Activated CD4-positive, alpha-beta T cell treated with anti-CD3 and anti-CD28 coated beads, Interleukin-2, amount 10 ng/mL, durations not matched to agents 7 days and 5 days (primary cell): ENCODE data around the gene FOXO6. TPM values are rescaled to one million over a fixed set of nuclear protein-coding genes. Genes with fewer than 3 reads are reported as not detected.
A peak's percentile ranks its signal among the peaks of the same experiment; 100 is the strongest.

ENCODE experiments used
- CTCF ChIA-PET: fragments of 350-600 bp; sonication (Branson Sonifier 250); formaldehyde crosslinking; loops from one replicate; lab custom pipeline; 2021; ENCODE audit warnings: antibody characterized with exemption; lab: Charles Lee
- POLR2A ChIA-PET: fragments of 350-600 bp; sonication (Branson Sonifier 250); formaldehyde crosslinking; loops from one replicate; lab custom pipeline; 2021; ENCODE audit warnings: antibody characterized with exemption; lab: Charles Lee
- DNase-seq: peaks from one replicate; pipeline ENCODE4 v3.0.0-alpha.2; 2020
- H3K27ac Mint-ChIP-seq: one replicate; pipeline ENCODE4 v1.8.0; 2021; ENCODE audit warnings: mild to moderate bottlenecking, moderate library complexity, mixed read lengths
- H3K27me3 Mint-ChIP-seq: one replicate; pipeline ENCODE4 v1.8.0; 2021; ENCODE audit warnings: mixed read lengths
- H3K36me3 Mint-ChIP-seq: one replicate; pipeline ENCODE4 v1.8.0; 2021; ENCODE audit warnings: low read depth, mixed read lengths
- H3K4me1 Mint-ChIP-seq: one replicate; pipeline ENCODE4 v1.8.0; 2021; ENCODE audit warnings: mixed read lengths
- H3K4me3 Mint-ChIP-seq: one replicate; pipeline ENCODE4 v1.8.0; 2021; ENCODE audit warnings: mild to moderate bottlenecking, moderate library complexity, mixed read lengths
- H3K9me3 Mint-ChIP-seq: one replicate; pipeline ENCODE4 v1.8.0; 2021; ENCODE audit warnings: mixed read lengths
- total RNA-seq, 2 experiments: library from RNA; stranded (reverse); gene quantifications; one replicate each; pipeline ENCODE4 v1.2.3, GENCODE V29; 2021

Gene FOXO6
- total RNA-seq, 2 experiments from 2014 or later = not detected

DNA sequence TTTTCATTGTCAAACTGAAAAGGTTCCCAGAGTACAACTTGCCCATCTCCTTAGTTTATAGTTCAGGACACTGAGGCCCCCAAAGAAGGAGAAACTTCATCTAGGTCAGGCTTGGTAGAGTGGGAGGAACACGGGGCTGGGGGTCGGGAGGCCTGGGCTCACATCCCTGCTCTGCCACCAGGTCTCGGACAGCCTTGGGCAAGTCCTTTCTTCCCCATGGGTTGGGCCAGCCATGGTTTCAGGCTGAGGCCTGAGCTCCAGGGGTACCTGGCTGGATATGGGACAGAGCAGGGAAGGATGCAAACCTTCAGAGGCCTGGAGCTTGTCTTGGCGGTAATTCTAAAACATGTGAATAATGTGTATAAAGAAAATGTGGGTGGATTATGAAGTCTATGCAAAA is 17.0 kb downstream of the FOXO6 start:
- DNase-seq = no peak
- Mint-ChIP-seq H3K4me3 (no peak overlapping the region), H3K9me3 (no peaks in the 10 kb centered on the region), H3K27ac (no peak overlapping the region), H3K4me1 (peaks cover 6% of the 10 kb centered on the region), H3K36me3 (no peaks in the 10 kb centered on the region), H3K27me3 (peaks cover 27% of the 10 kb centered on the region)
- CTCF ChIA-PET = interaction anchor here (0.8 to 1.5 kb wide), 3 partner anchors 27 to 163 kb away, joined by 3 read pairs; no protein-coding TSS in a partner anchor
- POLR2A ChIA-PET = no interaction called here

DNA sequence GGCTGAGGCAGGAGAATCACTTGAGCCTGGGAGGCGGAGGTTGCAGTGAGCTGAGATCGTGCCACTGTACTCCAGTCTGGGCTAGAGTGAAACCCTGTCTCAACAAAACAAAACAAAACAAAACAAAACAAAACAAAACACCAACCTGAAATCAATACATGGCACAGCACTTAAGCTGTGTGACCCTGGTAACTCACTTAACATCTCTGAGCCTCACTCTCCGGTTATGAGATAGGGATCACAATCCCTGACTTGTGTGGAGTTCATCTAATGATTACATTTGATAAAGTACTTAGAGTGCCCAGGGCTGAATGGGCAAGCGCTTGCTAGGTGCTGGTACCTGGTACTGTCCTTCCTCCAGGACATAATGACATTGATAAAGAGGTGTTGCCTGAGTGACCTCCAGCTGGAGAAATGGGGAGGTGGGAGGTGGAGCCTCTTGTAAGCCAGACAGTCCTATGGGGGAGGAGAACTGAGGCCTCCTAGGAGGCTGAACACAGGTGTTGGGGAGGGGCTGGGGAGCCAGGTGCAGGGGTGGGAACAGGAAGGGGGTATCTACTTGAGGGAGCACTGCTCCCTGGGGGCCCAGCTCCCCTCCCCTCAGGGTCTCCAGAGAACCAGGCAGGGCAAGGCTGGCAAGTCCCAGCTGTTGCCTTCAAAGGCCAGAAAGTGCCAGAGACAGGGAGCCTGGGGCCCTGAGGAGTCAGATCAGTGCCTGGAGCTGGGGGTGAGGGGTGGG is 17.9 kb downstream of the FOXO6 start:
- no peak for DNase-seq
- peaks cover 11% of the 10 kb centered on the region for H3K4me1 Mint-ChIP-seq
- H3K9me3 Mint-ChIP-seq = no peaks in the 10 kb centered on the region
- H3K4me3 Mint-ChIP-seq = no peak overlapping the region
- ChIA-PET CTCF (interaction anchor here (1.5 kb wide), 1 partner anchor 31 kb away, joined by 3 read pairs; no protein-coding TSS in a partner anchor), POLR2A (no interaction called here)
- H3K27ac Mint-ChIP-seq = no peak overlapping the region
- H3K27me3 Mint-ChIP-seq = peaks cover 35% of the 10 kb centered on the region
- no peaks in the 10 kb centered on the region for H3K36me3 Mint-ChIP-seq

DNA sequence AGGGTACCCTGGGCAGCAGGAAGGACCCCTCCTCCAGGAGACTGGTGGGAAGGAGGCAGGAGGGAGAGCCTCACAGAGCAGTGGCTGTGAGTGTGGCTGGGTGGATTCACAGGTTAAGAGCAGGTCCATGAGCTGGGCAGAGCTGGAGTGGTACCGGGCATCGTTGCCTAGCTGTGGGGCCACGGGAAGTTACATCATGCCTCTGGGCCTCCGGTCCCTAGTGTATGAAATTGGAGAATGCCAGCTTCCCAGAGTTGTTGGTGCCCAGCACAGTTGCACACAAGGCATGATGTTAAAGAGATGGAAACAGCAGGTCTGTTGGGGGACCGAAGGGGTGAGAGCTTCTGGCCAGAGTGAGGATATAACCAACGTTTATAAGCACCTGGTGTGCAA is 18.5 kb downstream of the FOXO6 start:
- H3K4me3 Mint-ChIP-seq = no peak overlapping the region
- CTCF ChIA-PET = no interaction called here
- H3K36me3 Mint-ChIP-seq = no peaks in the 10 kb centered on the region
- no peak overlapping the region for H3K27ac Mint-ChIP-seq
- no peaks in the 10 kb centered on the region for H3K9me3 Mint-ChIP-seq
- POLR2A ChIA-PET = no interaction called here
- peaks cover 11% of the 10 kb centered on the region for H3K4me1 Mint-ChIP-seq
- DNase-seq = no peak
- H3K27me3 Mint-ChIP-seq = peaks cover 40% of the 10 kb centered on the region

DNA sequence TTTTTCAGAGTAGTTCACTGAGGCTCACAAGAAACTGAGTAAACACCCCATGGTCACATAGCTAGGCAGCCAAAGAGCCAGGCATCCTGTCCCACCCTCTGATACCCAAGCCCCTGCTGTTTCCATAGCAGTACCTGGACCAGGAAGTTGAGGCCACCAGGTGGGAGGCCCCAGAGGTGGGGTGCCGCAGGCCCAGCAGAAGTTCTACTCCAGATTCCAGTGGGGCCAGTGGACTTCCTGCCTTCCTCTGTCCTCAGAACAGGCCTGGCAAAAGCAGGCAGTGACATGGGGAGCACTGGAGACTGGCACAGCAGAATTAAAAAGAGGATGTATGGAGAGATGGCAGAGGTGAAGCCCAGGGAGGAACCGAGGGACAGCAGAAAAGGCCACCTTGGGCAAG is 19.0 kb downstream of the FOXO6 start:
- ChIA-PET POLR2A (no interaction called here), CTCF (no interaction called here)
- Mint-ChIP-seq H3K36me3 (no peaks in the 10 kb centered on the region), H3K27me3 (peaks cover 45% of the 10 kb centered on the region), H3K4me1 (peaks cover 11% of the 10 kb centered on the region), H3K4me3 (no peak overlapping the region), H3K27ac (no peak overlapping the region), H3K9me3 (no peaks in the 10 kb centered on the region)
- no peak for DNase-seq

DNA sequence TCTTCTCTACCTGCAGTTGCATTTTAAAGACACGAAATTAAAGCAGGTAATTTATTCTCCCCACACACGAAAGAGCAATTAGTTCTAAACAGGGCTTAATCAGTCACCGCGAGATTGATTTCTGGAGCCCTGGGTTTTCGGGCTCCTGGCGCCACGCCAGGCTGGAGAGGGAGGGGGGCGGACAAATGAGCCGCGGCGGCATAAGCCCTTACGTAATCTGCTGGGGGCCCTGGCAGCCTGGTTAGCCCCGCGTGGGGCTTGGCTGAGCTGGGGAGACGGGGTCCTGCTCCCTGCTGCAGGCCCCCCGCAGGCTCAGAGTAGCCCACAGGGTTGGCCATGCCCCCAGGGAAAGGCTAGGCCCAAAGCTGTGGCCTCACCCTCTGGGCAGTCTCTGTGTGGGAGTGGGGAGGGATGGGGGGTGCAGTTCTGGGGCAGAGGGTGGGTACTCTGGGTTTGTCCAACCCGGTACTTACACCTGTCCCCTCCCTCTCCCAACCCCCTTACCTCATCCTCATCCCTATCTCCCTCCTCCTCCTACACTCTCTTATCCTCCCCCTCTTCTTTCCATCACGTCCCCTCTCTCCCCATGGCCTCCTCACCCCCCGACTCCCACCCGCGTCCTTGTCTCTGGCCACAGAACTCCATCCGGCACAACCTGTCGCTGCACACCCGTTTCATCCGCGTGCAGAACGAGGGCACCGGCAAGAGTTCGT is 19.9 kb downstream of the FOXO6 start:
- peak overlapping the region; percentile 68 for H3K4me3 Mint-ChIP-seq
- CTCF ChIA-PET = interaction anchor here (0.7 to 1.5 kb wide), 3 partner anchors 21 to 138 kb away, joined by 3 to 4 read pairs (median 3); no protein-coding TSS in a partner anchor
- H3K27me3 Mint-ChIP-seq = peaks cover 50% of the 10 kb centered on the region
- no peak for DNase-seq
- peaks cover 11% of the 10 kb centered on the region for H3K4me1 Mint-ChIP-seq
- no peaks in the 10 kb centered on the region for H3K9me3 Mint-ChIP-seq
- POLR2A ChIA-PET = no interaction called here
- no peak overlapping the region for H3K27ac Mint-ChIP-seq
- no peaks in the 10 kb centered on the region for H3K36me3 Mint-ChIP-seq

DNA sequence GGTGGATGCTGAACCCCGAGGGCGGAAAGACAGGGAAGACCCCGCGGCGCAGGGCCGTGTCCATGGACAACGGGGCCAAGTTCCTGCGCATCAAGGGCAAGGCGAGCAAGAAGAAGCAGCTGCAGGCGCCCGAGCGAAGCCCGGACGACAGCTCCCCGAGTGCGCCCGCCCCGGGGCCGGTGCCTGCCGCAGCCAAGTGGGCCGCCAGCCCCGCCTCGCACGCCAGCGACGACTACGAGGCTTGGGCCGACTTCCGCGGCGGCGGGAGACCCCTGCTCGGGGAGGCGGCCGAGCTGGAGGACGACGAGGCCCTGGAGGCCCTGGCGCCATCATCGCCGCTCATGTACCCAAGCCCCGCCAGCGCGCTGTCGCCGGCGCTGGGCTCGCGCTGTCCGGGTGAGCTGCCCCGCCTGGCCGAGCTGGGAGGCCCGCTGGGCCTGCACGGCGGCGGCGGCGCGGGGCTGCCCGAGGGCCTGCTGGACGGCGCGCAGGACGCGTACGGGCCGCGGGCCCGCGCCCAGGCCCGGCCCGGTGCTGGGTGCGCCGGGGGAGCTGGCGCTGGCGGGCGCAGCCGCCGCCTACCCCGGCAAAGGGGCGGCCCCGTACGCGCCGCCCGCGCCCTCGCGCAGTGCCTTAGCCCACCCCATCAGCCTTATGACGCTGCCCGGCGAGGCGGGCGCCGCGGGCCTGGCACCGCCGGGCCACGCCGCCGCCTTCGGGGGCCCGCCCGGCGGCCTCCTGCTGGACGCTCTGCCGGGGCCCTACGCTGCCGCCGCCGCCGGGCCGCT is 20.7 kb downstream of the FOXO6 start:
- Mint-ChIP-seq H3K4me1 (peaks cover 11% of the 10 kb centered on the region), H3K4me3 (peak overlapping the region; percentile 68), H3K27ac (no peak overlapping the region), H3K27me3 (peaks cover 53% of the 10 kb centered on the region), H3K36me3 (no peaks in the 10 kb centered on the region), H3K9me3 (no peaks in the 10 kb centered on the region)
- DNase-seq = no peak
- POLR2A ChIA-PET = no interaction called here
- CTCF ChIA-PET = interaction anchor here (0.5 to 1.5 kb wide), 4 partner anchors 22 to 151 kb away, joined by 3 to 6 read pairs (median 4); no protein-coding TSS in a partner anchor

DNA sequence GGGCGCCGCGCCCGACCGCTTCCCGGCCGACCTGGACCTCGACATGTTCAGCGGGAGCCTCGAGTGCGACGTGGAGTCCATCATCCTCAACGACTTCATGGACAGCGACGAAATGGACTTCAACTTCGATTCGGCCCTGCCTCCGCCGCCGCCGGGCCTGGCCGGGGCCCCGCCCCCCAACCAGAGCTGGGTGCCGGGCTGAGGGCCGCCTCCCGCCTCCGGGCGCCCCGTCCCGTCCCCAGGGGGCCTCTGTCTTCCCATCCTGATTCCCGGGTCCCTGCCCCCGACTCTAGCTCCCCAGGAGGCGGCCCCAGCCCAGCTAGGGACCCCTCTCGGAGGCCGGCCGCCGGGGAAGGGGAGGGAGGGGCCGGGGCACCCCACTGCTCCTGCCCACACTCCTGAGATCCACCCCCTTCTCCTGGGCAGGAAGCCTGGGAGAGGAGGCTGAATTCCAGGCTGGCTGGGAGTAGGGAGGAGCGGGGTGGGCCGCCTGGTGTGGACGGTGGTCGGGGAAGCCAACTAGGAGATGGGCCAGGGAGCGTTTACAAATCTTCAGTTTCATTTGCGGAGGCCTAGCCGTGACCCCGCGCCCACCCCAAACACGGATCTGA is 21.4 kb downstream of the FOXO6 start:
- Mint-ChIP-seq H3K9me3 (no peaks in the 10 kb centered on the region), H3K4me1 (peaks cover 11% of the 10 kb centered on the region), H3K4me3 (peak overlapping the region; percentile 6), H3K27me3 (peaks cover 53% of the 10 kb centered on the region), H3K27ac (no peak overlapping the region), H3K36me3 (no peaks in the 10 kb centered on the region)
- ChIA-PET POLR2A (no interaction called here), CTCF (interaction anchor here (0.5 to 1.5 kb wide), 3 partner anchors 22 to 152 kb away, joined by 3 to 6 read pairs (median 4); no protein-coding TSS in a partner anchor)
- DNase-seq = no peak

DNA sequence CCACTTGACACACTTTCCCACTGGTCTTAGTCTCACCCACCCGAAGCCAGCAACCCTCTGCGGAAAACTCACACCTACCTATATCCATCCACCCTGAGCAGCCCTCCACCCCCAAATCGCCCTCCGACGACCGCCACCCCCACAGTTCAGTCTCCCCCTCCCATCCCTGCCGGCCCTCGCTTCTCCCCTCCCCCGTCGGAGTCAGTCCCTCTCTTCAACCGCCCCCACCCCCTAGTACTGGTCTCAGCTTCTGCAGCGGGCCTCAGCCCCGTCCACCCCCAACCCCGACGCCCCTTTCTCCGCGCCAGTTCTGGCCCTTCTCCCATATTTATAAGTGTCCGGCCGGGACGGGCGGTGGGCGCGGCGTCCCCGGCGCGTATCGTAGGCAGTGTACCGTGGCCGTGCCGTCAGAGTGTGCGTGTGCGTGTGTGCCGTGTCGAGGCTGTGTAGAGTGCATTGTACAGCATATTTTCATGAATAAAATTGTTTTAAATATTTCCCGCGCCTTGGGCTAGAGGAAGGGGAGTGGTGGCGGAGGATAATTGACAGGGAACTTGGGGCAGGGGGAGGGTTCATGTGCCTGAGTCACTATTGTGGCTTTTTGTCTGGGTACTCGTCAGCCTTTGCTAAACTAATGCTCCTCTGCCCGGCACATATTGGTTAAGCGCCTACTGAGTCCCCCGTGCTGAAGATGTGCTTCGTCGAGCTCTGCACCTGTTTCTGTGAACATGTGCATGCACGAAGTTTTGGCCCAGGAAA is 22.0 kb downstream of the FOXO6 start:
- peaks cover 55% of the 10 kb centered on the region for H3K27me3 Mint-ChIP-seq

DNA sequence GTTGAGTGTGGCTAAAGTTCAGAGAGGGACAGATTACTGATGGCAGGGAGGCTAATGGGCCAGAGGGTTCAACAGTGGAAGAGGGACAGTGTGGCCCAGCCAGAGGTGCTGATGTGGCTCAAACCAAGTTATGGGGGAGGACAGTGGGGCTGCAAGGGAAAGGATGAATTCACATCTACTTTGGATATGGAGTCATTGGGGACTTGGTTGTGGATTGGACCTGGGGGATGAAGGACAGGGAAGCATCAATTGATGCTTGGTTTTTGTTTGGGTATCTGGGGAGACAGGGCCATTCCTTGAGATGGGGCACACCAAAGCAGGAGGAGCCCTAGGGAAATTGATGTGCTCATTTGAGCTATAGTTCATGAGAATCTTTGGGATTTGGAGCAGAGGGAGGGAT is 23.3 kb downstream of the FOXO6 start:
- Mint-ChIP-seq H3K27me3 (peaks cover 51% of the 10 kb centered on the region), H3K36me3 (no peaks in the 10 kb centered on the region), H3K4me1 (peaks cover 11% of the 10 kb centered on the region), H3K27ac (no peak overlapping the region), H3K4me3 (no peak overlapping the region), H3K9me3 (no peaks in the 10 kb centered on the region)
- CTCF ChIA-PET = no interaction called here
- DNase-seq = no peak
- POLR2A ChIA-PET = interaction anchor here (0.5 kb wide), 1 partner anchor 184 kb away, joined by 3 read pairs; no protein-coding TSS in a partner anchor

More for the DNA sequence above, 22.0 kb downstream of the FOXO6 start:
- DNase-seq = no peak
- Mint-ChIP-seq H3K4me3 (peak overlapping the region; percentile 33), H3K4me1 (peaks cover 11% of the 10 kb centered on the region), H3K36me3 (no peaks in the 10 kb centered on the region), H3K27ac (no peak overlapping the region), H3K9me3 (no peaks in the 10 kb centered on the region)
- ChIA-PET POLR2A (no interaction called here), CTCF (interaction anchor here (1.5 kb wide), 1 partner anchor 21 kb away, joined by 4 read pairs; no protein-coding TSS in a partner anchor)

DNA sequence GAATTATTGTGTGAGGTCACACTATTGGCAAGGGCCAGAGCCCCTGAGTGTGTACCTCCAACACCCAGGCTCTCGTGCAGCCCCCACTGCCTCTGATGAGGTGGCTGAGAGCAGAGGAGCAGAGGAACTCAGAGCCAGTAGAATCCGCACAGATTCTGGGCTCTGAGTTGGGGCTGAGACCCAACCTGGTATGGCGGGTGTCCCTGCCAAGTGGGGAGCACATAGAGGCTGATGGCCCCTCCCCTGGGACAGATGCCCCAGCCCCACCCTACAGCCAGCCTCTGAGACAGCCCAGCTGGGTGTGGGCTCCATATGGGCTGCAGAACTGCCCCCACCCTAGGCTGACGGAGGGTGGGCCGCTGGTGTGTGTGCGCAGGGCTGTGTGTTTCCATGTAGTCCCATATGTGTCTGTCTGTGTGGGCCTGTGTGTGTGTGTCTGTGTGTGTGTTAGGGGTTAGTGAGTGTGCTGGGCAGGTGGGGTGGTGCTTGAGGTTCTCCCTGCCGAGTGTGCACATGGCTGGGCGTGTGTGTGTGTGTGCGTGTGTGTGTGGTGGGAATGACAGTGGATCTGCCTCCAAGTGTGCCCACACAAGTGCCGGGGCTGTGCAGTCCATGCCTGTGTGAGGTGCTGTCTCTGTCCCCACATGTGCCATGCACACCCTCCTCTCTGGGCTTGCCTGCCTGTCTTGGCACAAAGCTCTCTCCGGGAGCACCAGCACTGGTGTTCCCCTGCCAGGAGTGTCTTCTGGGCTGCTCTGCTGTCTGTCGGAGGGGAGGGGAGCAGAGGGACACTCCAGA is 24.4 kb downstream of the FOXO6 start:
- H3K27me3 Mint-ChIP-seq = peaks cover 42% of the 10 kb centered on the region
- CTCF ChIA-PET = no interaction called here

DNA sequence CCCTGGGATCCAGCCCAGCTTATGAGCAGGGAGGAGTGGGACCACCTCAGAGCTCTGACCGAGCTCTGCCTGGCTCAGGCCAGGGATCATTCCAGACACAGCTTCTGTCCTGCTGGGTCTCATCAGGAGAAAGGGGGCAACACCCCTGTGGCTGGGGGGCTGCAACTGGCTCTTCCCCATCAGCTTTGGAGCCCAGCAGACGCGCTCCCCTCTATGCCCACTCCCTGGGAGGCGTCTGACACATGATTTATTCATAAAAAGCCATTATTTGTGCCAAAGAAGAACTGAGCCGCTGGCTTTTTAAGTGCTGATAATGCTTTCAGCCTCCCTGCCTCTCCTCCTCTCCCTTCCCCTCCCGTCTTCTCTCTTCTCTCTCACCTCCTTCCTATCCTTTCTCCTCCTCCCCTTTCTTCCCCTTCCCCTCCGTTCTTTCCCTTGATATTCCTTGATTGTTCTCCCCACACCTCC is 25.0 kb downstream of the FOXO6 start:
- ChIA-PET CTCF (no interaction called here), POLR2A (no interaction called here)
- H3K4me3 Mint-ChIP-seq = no peak overlapping the region
- DNase-seq = no peak
- H3K4me1 Mint-ChIP-seq = peaks cover 11% of the 10 kb centered on the region
- H3K9me3 Mint-ChIP-seq = no peaks in the 10 kb centered on the region
- no peaks in the 10 kb centered on the region for H3K36me3 Mint-ChIP-seq
- no peak overlapping the region for H3K27ac Mint-ChIP-seq
- peaks cover 38% of the 10 kb centered on the region for H3K27me3 Mint-ChIP-seq

More for the DNA sequence above, 24.4 kb downstream of the FOXO6 start:
- H3K27ac Mint-ChIP-seq = no peak overlapping the region
- DNase-seq = no peak
- no peaks in the 10 kb centered on the region for H3K36me3 Mint-ChIP-seq
- H3K4me1 Mint-ChIP-seq = peaks cover 11% of the 10 kb centered on the region
- H3K9me3 Mint-ChIP-seq = no peaks in the 10 kb centered on the region
- H3K4me3 Mint-ChIP-seq = no peak overlapping the region
- POLR2A ChIA-PET = no interaction called here
